HEK293 (cell line): ENCODE measurements around the gene KLK1.
A peak's percentile ranks its signal among the peaks of the same experiment; 100 is the strongest.

ENCODE experiments used
- HIC1 ChIP-seq: fragments of 450-650 bp; formaldehyde crosslinking; IDR thresholded peaks from 2 replicates; pipeline ENCODE4 v1.5.1; 2016; ENCODE audit warnings: missing biosample characterization, missing genetic modification characterization
- KLF1 ChIP-seq: fragments of 450-650 bp; formaldehyde crosslinking; IDR thresholded peaks from 2 replicates; pipeline ENCODE4 v1.5.1; 2016; ENCODE audit warnings: missing biosample characterization, missing genetic modification characterization
- TSHZ1 ChIP-seq: fragments of 450-650 bp; formaldehyde crosslinking; IDR thresholded peaks from 2 replicates; pipeline ENCODE4 v1.5.1; 2016; ENCODE audit warnings: missing biosample characterization, missing genetic modification characterization, borderline replicate concordance
- ZBTB10 ChIP-seq: fragments of 450-650 bp; formaldehyde crosslinking; IDR thresholded peaks from 2 replicates; pipeline ENCODE4 v1.5.1; 2016; ENCODE audit warnings: missing biosample characterization, missing genetic modification characterization
- ZBTB21 ChIP-seq: fragments of 450-650 bp; formaldehyde crosslinking; IDR thresholded peaks from 2 replicates; pipeline ENCODE4 v1.5.1; 2017; ENCODE audit warnings: missing biosample characterization, missing genetic modification characterization
- ZFP37 ChIP-seq: fragments of 450-650 bp; formaldehyde crosslinking; IDR thresholded peaks from 2 replicates; pipeline ENCODE4 v1.5.1; 2016; ENCODE audit warnings: missing biosample characterization, missing genetic modification characterization
- ZIC2 ChIP-seq: fragments of 450-650 bp; formaldehyde crosslinking; IDR thresholded peaks from 2 replicates; pipeline ENCODE4 v1.5.1; 2016; ENCODE audit warnings: missing biosample characterization, missing genetic modification characterization
- ZNF184 ChIP-seq: fragments of 450-650 bp; IDR thresholded peaks from 2 replicates; pipeline ENCODE4 v1.5.1; 2018; ENCODE audit warnings: missing biosample characterization, mild to moderate bottlenecking, missing genetic modification characterization
- ZNF202 ChIP-seq: fragments of 450-650 bp; formaldehyde crosslinking; IDR thresholded peaks from 2 replicates; pipeline ENCODE4 v1.5.1; 2016; ENCODE audit warnings: missing biosample characterization, missing genetic modification characterization, borderline replicate concordance
- ZNF362 ChIP-seq: fragments of 450-650 bp; formaldehyde crosslinking; IDR thresholded peaks from 2 replicates; pipeline ENCODE4 v1.5.1; 2016; ENCODE audit warnings: missing biosample characterization, missing genetic modification characterization
- ZNF423 ChIP-seq: fragments of 450-650 bp; formaldehyde crosslinking; IDR thresholded peaks from 2 replicates; pipeline ENCODE4 v1.5.1; 2016; ENCODE audit warnings: missing biosample characterization, missing genetic modification characterization
- ZNF585B ChIP-seq: fragments of 450-650 bp; formaldehyde crosslinking; IDR thresholded peaks from 2 replicates; pipeline ENCODE4 v1.5.1; 2016; ENCODE audit warnings: missing biosample characterization, missing genetic modification characterization
- ZNF791 ChIP-seq: fragments of 450-650 bp; formaldehyde crosslinking; IDR thresholded peaks from 2 replicates; pipeline ENCODE4 v1.5.1; 2016; ENCODE audit warnings: missing biosample characterization, missing genetic modification characterization
- ZNF843 ChIP-seq: fragments of 450-650 bp; formaldehyde crosslinking; IDR thresholded peaks from 2 replicates; pipeline ENCODE4 v1.5.1; 2016; ENCODE audit warnings: missing biosample characterization, missing genetic modification characterization
- ZSCAN16 ChIP-seq: fragments of 450-650 bp; formaldehyde crosslinking; IDR thresholded peaks from 2 replicates; pipeline ENCODE4 v1.5.1; 2016; ENCODE audit warnings: missing biosample characterization, missing genetic modification characterization
- ZSCAN5A ChIP-seq: fragments of 450-650 bp; formaldehyde crosslinking; IDR thresholded peaks from 2 replicates; pipeline ENCODE4 v1.5.1; 2016; ENCODE audit warnings: missing biosample characterization, missing genetic modification characterization
- ZXDB ChIP-seq: fragments of 450-650 bp; formaldehyde crosslinking; IDR thresholded peaks from 2 replicates; pipeline ENCODE4 v1.5.1; 2016; ENCODE audit warnings: missing biosample characterization, missing genetic modification characterization

Gene KLK1

GRCh38 chr19:50794876-50795663 is 28.5 kb downstream of the KLK1 start (continued):
- TF ChIP-seq ZNF184 (tag by site-specific recombination) (no peak), ZNF362 (tag by site-specific recombination) (no peak), ZSCAN5A (no peak), TSHZ1 (tag by site-specific recombination) (no peak), KLF1 (tag by site-specific recombination) (0 out of 2 replicates have a peak, but pooled peaks have one; percentile 4), ZSCAN16 (tag by site-specific recombination) (0 out of 2 replicates have a peak, but pooled peaks have one; percentile 14), HIC1 (tag by site-specific recombination) (peak; percentile 89; the same call in 1 of the 2 replicates), ZBTB10 (peak; percentile 72; the same call in 1 of the 2 replicates), ZFP37 (tag by site-specific recombination) (peak; percentile 52; the same call in 1 of the 2 replicates), ZXDB (tag by site-specific recombination) (peak; percentile 94; the same call in 1 of the 2 replicates), ZNF585B (tag by site-specific recombination) (no peak), ZNF843 (tag by site-specific recombination) (no peak; the same call in 1 of the 2 replicates), ZIC2 (tag by site-specific recombination) (peak; percentile 99), ZNF202 (tag by site-specific recombination) (no peak), ZBTB21 (no peak), ZNF791 (tag by site-specific recombination) (no peak), ZNF423 (tag by site-specific recombination) (peak; percentile 59)
